Uterus (tissue), 2 donors: ENCODE data around the gene LRIT1.

ENCODE experiments used
- CTCF ChIP-seq, 4 experiments: fragments of 200-600 bp in 2 of 4; fragments of 450-650 bp in 2 of 4; sonication (generic) in 2 of 4; IDR thresholded peaks; one replicate each; pipeline ENCODE4 v1.5.1; 2016 to 2019; ENCODE audit warnings: antibody characterized with exemption in 4 of 4, mild to moderate bottlenecking in 2 of 4, moderate library complexity in 1 of 4
- POLR2A ChIP-seq, 2 donors: fragments of 450-650 bp; IDR thresholded peaks; one replicate each; pipeline ENCODE4 v1.6.1; 2016; ENCODE audit warnings: antibody characterized with exemption in 2 of 2, mild to moderate bottlenecking in 1 of 2, moderate library complexity in 1 of 2

- TF ChIP-seq CTCF (IDR thresholded peaks at IDR 0.05) (no peak), POLR2A (IDR thresholded peaks at IDR 0.05) (no peak)
Observed at GRCh38 chr10:84243759-84244158, 2.4 kb upstream of the LRIT1 start.
